22Rv1 (cell line): ENCODE data around the gene MYO18B.

ENCODE experiments used
- ZFX ChIP-seq: fragments of 450-650 bp; IDR thresholded peaks from 2 replicates; pipeline ENCODE4 v1.6.1; 2017; ENCODE audit warnings: antibody characterized with exemption, borderline replicate concordance
- TF ChIP-seq, protein P1 (sequence below): fragments of 450-650 bp; IDR thresholded peaks from 2 replicates; pipeline ENCODE4 v1.5.1; 2017; ENCODE audit warnings: mild to moderate bottlenecking

GRCh38 chr22:25729016-25729995, 12.7 kb upstream of the MYO18B start:
- TF ChIP-seq, protein P1, sequence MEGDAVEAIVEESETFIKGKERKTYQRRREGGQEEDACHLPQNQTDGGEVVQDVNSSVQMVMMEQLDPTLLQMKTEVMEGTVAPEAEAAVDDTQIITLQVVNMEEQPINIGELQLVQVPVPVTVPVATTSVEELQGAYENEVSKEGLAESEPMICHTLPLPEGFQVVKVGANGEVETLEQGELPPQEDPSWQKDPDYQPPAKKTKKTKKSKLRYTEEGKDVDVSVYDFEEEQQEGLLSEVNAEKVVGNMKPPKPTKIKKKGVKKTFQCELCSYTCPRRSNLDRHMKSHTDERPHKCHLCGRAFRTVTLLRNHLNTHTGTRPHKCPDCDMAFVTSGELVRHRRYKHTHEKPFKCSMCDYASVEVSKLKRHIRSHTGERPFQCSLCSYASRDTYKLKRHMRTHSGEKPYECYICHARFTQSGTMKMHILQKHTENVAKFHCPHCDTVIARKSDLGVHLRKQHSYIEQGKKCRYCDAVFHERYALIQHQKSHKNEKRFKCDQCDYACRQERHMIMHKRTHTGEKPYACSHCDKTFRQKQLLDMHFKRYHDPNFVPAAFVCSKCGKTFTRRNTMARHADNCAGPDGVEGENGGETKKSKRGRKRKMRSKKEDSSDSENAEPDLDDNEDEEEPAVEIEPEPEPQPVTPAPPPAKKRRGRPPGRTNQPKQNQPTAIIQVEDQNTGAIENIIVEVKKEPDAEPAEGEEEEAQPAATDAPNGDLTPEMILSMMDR, result no peak
- no peak for TF ChIP-seq ZFX
